ENCODE results near the gene IRF2BP2.

The IRF2BP2 gene

GRCh38 chr1:234589064-234589800 is 20.7 kb downstream of the IRF2BP2 start:
- no peak overlapping the region for H3K4me3 ChIP-seq (ENCODE audit: low read depth, low read length)
- no peak for TF ChIP-seq CTCF (IDR thresholded peaks at IDR 0.05; ENCODE audit: low read depth, low read length)

DNA sequence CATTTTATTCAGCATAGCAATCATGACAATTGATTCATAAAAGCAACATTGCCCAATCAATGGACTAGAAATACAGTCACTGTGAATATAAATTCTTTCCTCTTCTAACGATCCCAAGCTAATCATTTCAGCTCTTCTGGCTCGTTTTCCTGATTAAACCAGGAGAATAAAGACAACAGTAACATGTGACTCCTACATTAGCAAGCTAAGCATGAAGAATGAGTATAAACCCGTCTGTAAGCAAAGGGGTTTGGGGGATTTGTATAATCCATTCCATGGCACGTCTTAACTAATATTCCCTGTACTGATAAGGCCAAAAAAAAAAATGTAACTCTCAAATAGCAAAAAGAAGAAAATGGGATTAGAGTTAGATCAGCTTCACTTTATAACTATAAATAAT is 21.6 kb downstream of the IRF2BP2 start:
- H3K4me3 ChIP-seq (ENCODE audit: low read depth, low read length) = no peak overlapping the region
- no peak for TF ChIP-seq CTCF (IDR thresholded peaks at IDR 0.05; ENCODE audit: low read depth, low read length)

- no peak for TF ChIP-seq CTCF (IDR thresholded peaks at IDR 0.05; ENCODE audit: low read depth, low read length)
- no peak overlapping the region for H3K4me3 ChIP-seq (ENCODE audit: low read depth, low read length)
Observed at GRCh38 chr1:234586892-234587485, 23.0 kb downstream of the IRF2BP2 start.

GRCh38 chr1:234586304-234586703 is 23.7 kb downstream of the IRF2BP2 start:
- no peak overlapping the region for H3K4me3 ChIP-seq (ENCODE audit: low read depth, low read length)
- TF ChIP-seq CTCF (IDR thresholded peaks at IDR 0.05; ENCODE audit: low read depth, low read length) = no peak

- TF ChIP-seq CTCF (IDR thresholded peaks at IDR 0.05; ENCODE audit: low read depth, low read length) = no peak
- no peak overlapping the region for H3K4me3 ChIP-seq (ENCODE audit: low read depth, low read length)
Observed at GRCh38 chr1:234585330-234586055, 24.5 kb downstream of the IRF2BP2 start.

DNA sequence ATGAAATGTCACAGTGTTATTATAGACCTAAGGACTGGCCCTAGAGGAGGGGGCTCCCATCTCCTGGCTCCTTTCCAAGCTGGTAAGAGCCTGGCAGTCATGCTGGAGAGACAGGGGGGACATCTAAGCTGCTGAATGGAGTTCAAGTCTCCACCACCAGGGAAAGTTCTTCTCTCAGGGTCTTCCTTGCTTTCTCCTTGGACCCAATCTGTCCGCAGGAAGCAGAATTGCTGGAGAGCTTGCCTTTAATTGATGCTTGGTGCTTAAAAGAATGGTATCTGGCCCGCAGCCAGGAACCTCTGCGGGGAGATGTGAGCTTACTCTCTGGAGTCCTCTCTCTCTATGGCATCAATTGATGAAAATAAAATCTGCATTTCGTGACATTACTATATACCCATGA is 25.1 kb downstream of the IRF2BP2 start:
- H3K4me3 ChIP-seq (ENCODE audit: low read depth, low read length) = no peak overlapping the region

More for the DNA sequence above, 25.1 kb downstream of the IRF2BP2 start:
- no peak for TF ChIP-seq CTCF (IDR thresholded peaks at IDR 0.05; ENCODE audit: low read depth, low read length)

All from WI38 (cell line).